IMR-90 (cell line): ENCODE results near the gene PTGER4. TPM values are rescaled to one million over a fixed set of nuclear protein-coding genes. Genes with fewer than 3 reads are reported as not detected.

Experiments
- ATAC-seq: fragments of 200-7000 bp; cut with Tn5 transposase; 2 replicates; pipeline ENCODE4 v1.9.1; 2020; ENCODE audit warnings: low read depth, mild to moderate bottlenecking, moderate library complexity
- BruUV-seq: library from RNA; stranded (reverse); fragments of 400-500 nt; replicated peaks from 2 replicates; lab custom pipeline; 2021; lab: Mats Ljungman, UMichigan
- CTCF ChIA-PET: fragments of 300-600 bp; formaldehyde crosslinking; extraction: SDS; loops from one replicate; lab custom pipeline; 2021; ENCODE audit warnings: antibody characterized with exemption; lab: Yijun Ruan, JAX
- POLR2A ChIA-PET: fragments of 300-600 bp; sonication (Branson Sonifier 250); formaldehyde crosslinking; loops from one replicate; lab custom pipeline; 2022; ENCODE audit warnings: antibody characterized with exemption; ENCODE audit not compliant: unreplicated experiment; lab: Charles Lee
- DNase-seq: peaks from one replicate; pipeline ENCODE4 v3.0.0; 2013
- H2AFZ ChIP-seq: replicated peaks from 2 replicates; pipeline ENCODE3; 2013; ENCODE audit warnings: low read length, mild to moderate bottlenecking; ENCODE audit not compliant: poor library complexity
- H2AK5ac ChIP-seq: 2 replicates; pipeline ENCODE4 v1.6.1; 2013; ENCODE audit warnings: low read depth, low read length, inconsistent platforms
- H2AK9ac ChIP-seq: replicated peaks from 2 replicates; pipeline ENCODE3; 2013; ENCODE audit warnings: mild to moderate bottlenecking, low read depth, low read length, moderate library complexity; ENCODE audit not compliant: poor library complexity
- H2BK120ac ChIP-seq: 2 replicates; pipeline ENCODE4 v1.6.1; 2013; ENCODE audit warnings: low read depth, low read length, inconsistent platforms
- H2BK15ac ChIP-seq: 3 replicates; pipeline ENCODE4 v1.6.1; 2013; ENCODE audit warnings: low read depth, low read length, inconsistent platforms
- H2BK20ac ChIP-seq: 2 replicates; pipeline ENCODE4 v1.6.1; 2013; ENCODE audit warnings: low read depth, mild to moderate bottlenecking, inconsistent platforms, low read length, moderate library complexity
- H2BK5ac ChIP-seq: 2 replicates; pipeline ENCODE4 v1.6.1; 2013; ENCODE audit warnings: mild to moderate bottlenecking, low read depth, low read length, inconsistent platforms; ENCODE audit not compliant: poor library complexity, severe bottlenecking
- H3K14ac ChIP-seq: replicated peaks from 2 replicates; pipeline ENCODE4 v1.6.1; 2013; ENCODE audit warnings: low read depth, low read length, inconsistent platforms
- H3K18ac ChIP-seq: 2 replicates; pipeline ENCODE4 v1.6.1; 2013; ENCODE audit warnings: low read depth, low read length, control low read depth
- H3K23ac ChIP-seq: 2 replicates; pipeline ENCODE4 v1.6.1; 2013; ENCODE audit warnings: low read depth, low read length, inconsistent platforms
- H3K27ac ChIP-seq: 2 replicates; pipeline ENCODE4 v1.5.1; 2013; ENCODE audit warnings: mild to moderate bottlenecking, control low read depth, low read length; ENCODE audit not compliant: insufficient read depth
- H3K27me3 ChIP-seq: 2 replicates; pipeline ENCODE4 v1.6.1; 2013; ENCODE audit warnings: low read length; ENCODE audit not compliant: control insufficient read depth, insufficient read depth
- H3K36me3 ChIP-seq: 2 replicates; pipeline ENCODE4 v1.6.1; 2013; ENCODE audit warnings: low read length, mixed read lengths; ENCODE audit not compliant: control insufficient read depth, insufficient read depth
- H3K4ac ChIP-seq: 2 replicates; pipeline ENCODE4 v1.6.1; 2013; ENCODE audit warnings: low read depth, low read length, inconsistent platforms
- H3K4me1 ChIP-seq: 2 replicates; pipeline ENCODE4 v1.6.1; 2013; ENCODE audit warnings: low read length, mixed read lengths; ENCODE audit not compliant: control insufficient read depth, insufficient read depth
- H3K4me2 ChIP-seq: 2 replicates; pipeline ENCODE4 v1.6.1; 2013; ENCODE audit warnings: low read depth, mild to moderate bottlenecking, control low read depth, low read length, moderate library complexity
- H3K4me3 ChIP-seq: 2 replicates; pipeline ENCODE4 v1.5.1; 2013; ENCODE audit warnings: low read depth, mild to moderate bottlenecking, control low read depth, low read length, moderate library complexity; ENCODE audit not compliant: insufficient read depth
- H3K56ac ChIP-seq: 2 replicates; pipeline ENCODE4 v1.6.1; 2013; ENCODE audit warnings: low read length, inconsistent platforms; ENCODE audit not compliant: insufficient read depth; ENCODE audit errors: extremely low read depth
- H3K79me1 ChIP-seq, 2 experiments: 2 replicates each; pipeline ENCODE4 v1.6.1; 2013; ENCODE audit warnings: low read length in 2 of 2, inconsistent platforms in 1 of 2, low read depth in 1 of 2
- H3K9ac ChIP-seq: 2 replicates; pipeline ENCODE4 v1.6.1; 2013; ENCODE audit warnings: low read depth, low read length, control low read depth
- H3K9me1 ChIP-seq: 2 replicates; pipeline ENCODE4 v1.6.1; 2013; ENCODE audit warnings: low read length, inconsistent platforms; ENCODE audit not compliant: insufficient read depth
- H3K9me3 ChIP-seq: 2 replicates; pipeline ENCODE4 v1.6.1; 2013; ENCODE audit warnings: low read length; ENCODE audit not compliant: control insufficient read depth, insufficient read depth
- H4K20me1 ChIP-seq: 2 replicates; pipeline ENCODE4 v1.6.1; 2013; ENCODE audit warnings: low read length, inconsistent platforms; ENCODE audit not compliant: insufficient read depth
- H4K5ac ChIP-seq: 2 replicates; pipeline ENCODE4 v1.6.1; 2013; ENCODE audit warnings: mild to moderate bottlenecking, low read depth, low read length, control low read depth
- H4K8ac ChIP-seq, 2 experiments: 2 replicates each; pipeline ENCODE4 v1.6.1; 2013; ENCODE audit warnings: low read depth in 2 of 2, low read length in 2 of 2, control low read depth in 1 of 2, inconsistent platforms in 1 of 2
- H4K91ac ChIP-seq: 2 replicates; pipeline ENCODE4 v1.6.1; 2013; ENCODE audit warnings: low read depth, low read length, inconsistent platforms; ENCODE audit not compliant: insufficient read depth
- BHLHE40 ChIP-seq: fragments of 150-350 bp; IDR thresholded peaks from 2 replicates; pipeline ENCODE4 v1.6.1; 2016; ENCODE audit warnings: mild to moderate bottlenecking, low read depth, low read length
- CEBPB ChIP-seq: IDR thresholded peaks from 2 replicates; pipeline ENCODE4 v1.6.1; 2012; ENCODE audit warnings: low read depth, low read length, improper control_type of control experiment
- CHD1 ChIP-seq: IDR thresholded peaks from 2 replicates; pipeline ENCODE4 v1.6.1; 2012; ENCODE audit warnings: low read depth, low read length, improper control_type of control experiment
- ELK1 ChIP-seq: fragments of 150-350 bp; IDR thresholded peaks from 2 replicates; pipeline ENCODE4 v1.6.1; 2016; ENCODE audit warnings: low read depth, mild to moderate bottlenecking, low read length, moderate library complexity, borderline replicate concordance
- FOS ChIP-seq: fragments of 150-350 bp; IDR thresholded peaks from 2 replicates; pipeline ENCODE4 v1.6.1; 2016; ENCODE audit warnings: low read depth, low read length
- MAFK ChIP-seq: IDR thresholded peaks from 2 replicates; pipeline ENCODE4 v1.6.1; 2012; ENCODE audit warnings: low read depth, low read length, improper control_type of control experiment
- MAZ ChIP-seq: IDR thresholded peaks from 2 replicates; pipeline ENCODE4 v1.6.1; 2012; ENCODE audit warnings: low read depth, mild to moderate bottlenecking, low read length, improper control_type of control experiment, moderate library complexity, borderline replicate concordance
- MXI1 ChIP-seq: IDR thresholded peaks from 2 replicates; pipeline ENCODE4 v1.6.1; 2012; ENCODE audit warnings: low read depth, mild to moderate bottlenecking, low read length, moderate library complexity, borderline replicate concordance
- NFE2L2 ChIP-seq: fragments of 150-350 bp; IDR thresholded peaks from 2 replicates; pipeline ENCODE4 v1.6.1; 2016; ENCODE audit warnings: low read depth, mild to moderate bottlenecking, low read length
- RAD21 ChIP-seq: IDR thresholded peaks from 2 replicates; pipeline ENCODE4 v1.6.1; 2012; ENCODE audit warnings: low read length, improper control_type of control experiment
- RCOR1 ChIP-seq: IDR thresholded peaks from 2 replicates; pipeline ENCODE4 v1.6.1; 2012; ENCODE audit warnings: mild to moderate bottlenecking, low read length, improper control_type of control experiment; ENCODE audit not compliant: insufficient replicate concordance
- RFX5 ChIP-seq: IDR thresholded peaks from 2 replicates; pipeline ENCODE4 v1.8.0; 2012; ENCODE audit warnings: low read depth, mild to moderate bottlenecking, low read length, moderate library complexity
- SMC3 ChIP-seq: fragments of 150-350 bp; IDR thresholded peaks from 2 replicates; pipeline ENCODE4 v1.6.1; 2016; ENCODE audit warnings: low read depth, mild to moderate bottlenecking, antibody characterized with exemption, low read length, moderate library complexity
- USF2 ChIP-seq: fragments of 150-350 bp; IDR thresholded peaks from 2 replicates; pipeline ENCODE4 v1.6.1; 2017; ENCODE audit warnings: mild to moderate bottlenecking, antibody characterized with exemption, low read length, low read depth
- WGBS, 2 experiments: methylation state at CpG; one replicate each; pipeline versions ENCODE4 v1.1.5 to v1.1.7; 2013; ENCODE audit warnings: missing lambda C conversion rate in 2 of 2; ENCODE audit not compliant: insufficient read length in 1 of 2; ENCODE audit errors: extremely low coverage in 2 of 2; 5-methylcytosine and 5-hydroxymethylcytosine counted together
- dilution Hi-C: fragments of 300-500 bp; cut with HindIII; formaldehyde crosslinking; loops from one replicate; pipeline ENCODE4 v1.14.3; 2018; ENCODE audit warnings: low sequenced_read_pairs; ENCODE audit not compliant: unreplicated experiment
- in situ Hi-C: fragments of 300-500 bp; cut with MboI; formaldehyde crosslinking; loops from 3 replicates; pipeline ENCODE4 v1.14.3; 2019; ENCODE audit warnings: low sequenced_read_pairs, inconsistent platforms, mixed read lengths
- intact Hi-C: fragments of 100-400 bp; cut with micrococcal nuclease; formaldehyde crosslinking; loops from 2 replicates; pipeline ENCODE4 v1.10.0; 2022
- polyA plus RNA-seq, 3 experiments: library from polyadenylated mRNA; depleted of rRNA; stranded (reverse); fragments of >200 nt; gene quantifications; 2 replicates each; pipeline ENCODE4 v1.2.3, GENCODE V29; 2012; ENCODE audit warnings: low replicate concordance in 1 of 3
- total RNA-seq: library from RNA; depleted of rRNA; stranded (reverse); fragments of >200 nt; gene quantifications from 2 replicates; pipeline ENCODE4 v1.2.3, GENCODE V29; 2012

PTGER4 gene
- total and polyA plus RNA-seq, 2 of the 4 experiments (the other 2 are of a cell fraction), result 7.9 to 10.1 TPM

- Histone ChIP-seq H3K56ac (no peak overlapping the region), H3K4me3 (no peak overlapping the region), H3K27ac (no peak overlapping the region), H3K79me1 (no peaks in the 10 kb centered on the region), H3K27me3 (no peaks in the 10 kb centered on the region), H4K8ac (no peak overlapping the region), H3K36me3 (no peaks in the 10 kb centered on the region), H2BK5ac (no peak overlapping the region), H2BK20ac (no peak overlapping the region), H3K9me3 (no peaks in the 10 kb centered on the region), H4K91ac (no peak overlapping the region), H3K4me2 (no peak overlapping the region), H2AK5ac (no peak overlapping the region; the same call in 1 of the 2 replicates), H4K20me1 (no peaks in the 10 kb centered on the region), H3K4me1 (no peaks in the 10 kb centered on the region; the same call in 1 of the 2 replicates), H3K4ac (no peak overlapping the region), H3K9ac (no peak overlapping the region), H2AFZ (no peak overlapping the region), H2BK15ac (no peak overlapping the region), H3K9me1 (peaks cover 9% of the 10 kb centered on the region; the same call in 1 of the 2 replicates), H3K14ac (no peak overlapping the region), H4K5ac (no peak overlapping the region), H3K23ac (no peak overlapping the region), H2AK9ac (no peak overlapping the region), H2BK120ac (no peak overlapping the region), H3K18ac (no peak overlapping the region)
- in situ Hi-C loops (loop anchor here (10.0 kb wide), 1 partner anchor 445 kb away; no protein-coding TSS in a partner anchor), dilution Hi-C loops (no loop called here), intact Hi-C loops (no loop called here)
- TF ChIP-seq USF2 (no peak), CEBPB (no peak), RAD21 (no peak), MAZ (no peak), MAFK (no peak), FOS (no peak), NFE2L2 (no peak), RCOR1 (no peak), RFX5 (no peak), CHD1 (no peak), SMC3 (no peak), ELK1 (no peak), BHLHE40 (no peak), MXI1 (no peak)
- ChIA-PET CTCF (interaction anchor here (0.8 kb wide), 1 partner anchor 136 kb away, joined by 3 read pairs; no protein-coding TSS in a partner anchor), POLR2A (no interaction called here)
- no peak for DNase-seq
- ATAC-seq, result 0 out of 2 replicates have a peak, but pooled peaks have one; percentile 37
- WGBS, 2 experiments, result no CpG with 5 or more reads among the region's 6 CpGs
- no TSS peak for BruUV-seq
These were observed 9.9 kb upstream of the PTGER4 start for GRCh38 chr5:40669606-40670390.
